ENCODE measurements around the gene AIFM3. TPM values are rescaled to one million over a fixed set of nuclear protein-coding genes. Genes with fewer than 3 reads are reported as not detected.
"Not testable (repeated sequence)": the region's sequence is repeated elsewhere in the genome, so short reads cannot be mapped to it uniquely, and the experiment has no call there.

Gene AIFM3
- total RNA-seq, 1 donor from 2014 or later, result 8.3 TPM

DNA sequence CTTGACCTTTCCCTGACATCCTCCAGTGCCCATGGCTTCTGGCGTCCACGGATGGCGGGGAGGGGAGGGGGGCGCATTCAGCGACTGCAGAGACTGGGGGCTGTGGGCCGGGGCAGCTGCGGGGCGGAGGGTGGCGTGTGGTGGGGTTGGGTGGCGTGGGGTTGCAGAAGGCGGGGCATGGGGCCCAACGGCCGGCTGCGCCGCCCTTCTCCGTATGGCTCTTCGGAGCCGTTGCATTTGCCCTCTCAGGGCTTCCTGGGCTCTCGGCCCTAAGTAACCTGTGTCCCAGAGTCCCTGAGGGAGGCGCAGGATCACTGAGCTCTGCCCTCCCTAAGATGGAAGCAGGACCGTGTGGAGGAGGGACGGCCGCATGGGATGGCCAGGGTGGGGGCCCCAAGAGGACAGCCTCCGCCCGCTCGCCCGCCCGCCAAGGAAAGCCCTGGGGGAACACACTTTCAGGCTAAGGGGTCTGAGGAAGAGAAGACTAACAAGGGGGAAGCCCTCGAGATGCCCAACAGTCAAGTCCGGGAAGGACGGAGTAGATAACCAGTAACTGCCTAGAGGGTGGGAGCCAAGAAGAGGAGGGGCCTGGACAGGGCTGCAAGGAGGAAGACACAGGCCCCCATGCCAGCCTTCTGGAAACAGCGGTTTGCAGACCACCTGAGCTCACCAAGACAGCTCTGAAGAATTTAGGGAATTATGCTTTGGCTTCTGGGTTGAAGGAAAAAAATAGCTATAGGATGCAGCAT is 9.2 kb upstream of the AIFM3 start:
- DNase-seq (ENCODE audit: low spot score), result no peak

DNA sequence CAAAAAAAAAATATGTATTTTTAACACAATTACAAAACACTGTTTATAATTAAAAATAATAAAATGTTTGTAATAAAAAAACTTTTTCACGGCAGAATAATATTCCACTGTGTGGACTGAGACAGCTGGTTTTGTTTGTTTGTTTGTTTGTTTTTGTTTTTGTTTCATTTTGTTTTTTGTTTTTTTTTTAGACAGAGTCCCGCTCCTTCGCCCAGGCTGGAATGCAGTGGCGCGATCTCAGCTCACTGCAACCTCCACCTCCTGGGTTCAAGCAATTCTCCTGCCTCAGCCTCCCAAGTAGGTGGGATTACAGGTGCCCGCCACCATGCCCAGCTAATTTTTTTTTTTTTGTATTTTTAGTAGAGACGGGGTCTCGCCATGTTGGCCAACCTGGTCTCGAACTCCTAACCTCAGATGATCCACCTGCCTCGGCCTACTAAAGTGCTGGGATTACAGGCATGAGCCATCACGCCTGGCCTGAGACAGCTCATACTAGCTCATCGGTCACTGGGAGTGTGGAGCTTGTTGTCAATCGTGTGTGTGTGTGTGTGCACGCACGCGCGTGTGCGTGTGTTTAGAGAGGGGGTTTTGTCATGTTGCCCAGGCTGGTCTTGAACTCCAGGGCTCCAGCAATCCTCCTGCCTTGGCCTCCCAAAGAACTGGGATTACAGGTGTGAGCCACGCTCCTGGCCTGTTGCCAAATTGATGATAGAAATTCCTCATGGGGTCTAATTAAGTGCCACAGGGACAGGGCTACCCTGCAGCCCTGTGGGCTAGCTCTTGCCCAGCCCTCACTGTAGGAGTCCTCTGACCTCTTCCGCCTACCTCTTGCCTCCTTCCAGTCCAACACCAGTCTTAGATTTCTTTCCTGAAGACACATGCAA is 7.2 kb upstream of the AIFM3 start:
- DNase-seq (ENCODE audit: low spot score), result no peak

DNA sequence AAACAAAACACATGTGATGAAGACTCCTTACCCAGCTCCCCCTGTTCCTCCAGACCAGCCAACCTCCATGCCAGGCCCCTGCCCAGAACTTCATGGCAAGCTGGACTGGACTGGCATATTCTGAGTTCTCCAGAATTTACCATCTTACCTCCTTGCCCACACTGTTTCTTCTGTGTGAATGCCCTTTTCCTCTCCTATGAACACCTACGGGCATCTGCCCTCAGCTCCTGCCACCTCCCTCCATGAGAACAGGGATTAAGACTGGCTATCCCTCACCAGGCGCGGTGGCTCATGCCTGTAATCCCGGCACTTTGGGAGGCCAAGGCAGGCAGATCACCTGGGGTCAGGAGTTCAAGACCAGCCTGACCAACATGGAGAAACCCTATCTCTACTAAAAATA is 6.4 kb upstream of the AIFM3 start:
- DNase-seq (ENCODE audit: low spot score), result no peak

DNA sequence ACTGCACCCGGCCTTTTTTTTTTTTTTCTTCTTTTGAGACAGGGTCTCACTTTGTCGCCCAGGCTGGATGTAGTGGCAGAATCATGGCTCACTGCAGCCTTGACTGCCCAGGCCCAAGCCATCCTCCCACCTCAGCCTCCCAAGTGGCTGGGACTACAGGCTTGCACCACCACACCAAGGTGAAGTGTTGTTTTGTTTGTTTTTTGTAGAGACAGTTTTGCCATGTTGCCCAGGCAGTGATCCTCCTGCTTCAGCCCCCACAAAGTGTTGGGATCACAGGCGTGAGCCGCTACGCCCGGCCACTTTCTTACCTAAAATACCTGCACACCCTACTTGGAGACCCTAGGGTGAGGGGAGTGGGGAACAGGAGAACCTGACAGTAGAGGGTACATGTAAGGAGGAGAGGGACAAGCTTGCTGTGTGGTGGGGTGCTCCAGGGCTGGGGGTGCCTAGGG is 4.5 kb upstream of the AIFM3 start:
- no peak for DNase-seq (ENCODE audit: low spot score)

DNA sequence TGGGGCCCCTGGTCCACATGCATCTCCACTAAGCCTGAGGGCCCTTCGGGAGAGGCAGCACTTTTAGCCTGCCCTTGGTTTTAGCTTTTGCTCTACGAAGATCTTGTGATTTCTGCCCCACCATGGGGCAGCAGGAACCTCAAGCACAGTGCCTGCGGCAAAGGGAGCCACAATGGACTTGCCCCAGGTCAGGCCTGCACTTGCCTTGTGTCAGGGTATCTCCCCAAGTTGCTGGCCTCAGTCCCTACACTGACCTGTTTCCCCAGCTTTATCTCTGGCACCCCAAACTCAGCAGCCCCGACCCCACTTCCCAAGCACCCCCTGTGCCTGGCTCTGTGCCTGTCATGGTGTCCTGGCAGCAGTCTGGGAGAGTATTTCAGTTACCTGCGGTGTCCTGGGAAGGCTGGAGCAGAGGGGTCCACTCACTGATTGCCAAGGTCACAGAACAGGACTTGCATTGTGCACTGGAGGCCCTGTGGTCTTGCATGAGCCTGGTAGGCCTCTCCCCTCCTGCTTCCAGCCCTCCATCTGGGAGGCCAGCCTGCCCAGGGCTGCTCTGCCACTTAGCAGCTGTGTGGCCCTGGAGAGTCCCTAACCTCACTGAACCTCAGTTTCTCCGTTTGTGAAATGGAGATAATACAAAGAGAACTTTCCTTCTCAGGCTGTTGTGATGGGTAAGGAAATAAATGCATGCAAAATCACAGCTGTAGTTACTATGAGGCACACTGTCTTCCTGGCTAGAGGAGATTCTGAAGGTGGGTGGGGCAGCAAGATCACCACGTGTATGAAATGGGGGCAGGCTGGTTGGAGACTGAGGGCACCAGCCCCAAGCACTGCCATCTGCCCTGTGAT is 3.6 kb upstream of the AIFM3 start:
- no peak for DNase-seq (ENCODE audit: low spot score)

DNA sequence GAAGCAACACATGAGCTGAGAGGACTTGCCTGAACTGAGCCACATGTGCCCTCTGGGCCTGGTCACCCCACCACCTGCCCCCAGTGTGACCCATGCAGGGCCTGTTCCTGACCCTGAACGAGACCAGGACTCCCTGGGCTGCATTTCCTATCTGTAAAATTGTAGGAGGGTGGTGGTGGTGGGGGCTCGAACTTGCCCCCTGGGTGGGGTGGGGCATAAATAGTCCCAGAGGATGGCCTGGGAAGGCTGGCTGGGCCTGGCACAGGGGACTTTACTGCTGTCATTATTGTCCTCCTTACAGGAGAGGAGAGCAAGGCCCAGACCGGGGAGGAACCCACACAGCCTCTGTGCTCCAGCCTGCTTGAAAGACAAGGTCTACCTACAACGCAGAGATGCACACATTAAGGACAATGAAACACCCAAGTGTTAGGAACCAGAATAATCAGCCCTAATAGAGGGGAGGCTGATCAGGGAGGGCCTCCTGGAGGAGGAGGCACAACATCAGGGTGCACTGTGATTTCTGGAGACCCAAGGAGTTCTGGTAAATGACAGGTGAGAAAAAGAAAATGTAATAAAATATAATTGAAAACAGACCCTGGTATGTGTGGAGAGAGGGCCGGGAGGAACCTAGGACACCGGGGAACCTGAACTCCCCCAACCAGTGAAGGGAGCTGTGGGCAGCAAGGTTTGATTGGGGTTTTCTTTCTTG is 2.8 kb upstream of the AIFM3 start:
- DNase-seq (ENCODE audit: low spot score), result no peak

DNA sequence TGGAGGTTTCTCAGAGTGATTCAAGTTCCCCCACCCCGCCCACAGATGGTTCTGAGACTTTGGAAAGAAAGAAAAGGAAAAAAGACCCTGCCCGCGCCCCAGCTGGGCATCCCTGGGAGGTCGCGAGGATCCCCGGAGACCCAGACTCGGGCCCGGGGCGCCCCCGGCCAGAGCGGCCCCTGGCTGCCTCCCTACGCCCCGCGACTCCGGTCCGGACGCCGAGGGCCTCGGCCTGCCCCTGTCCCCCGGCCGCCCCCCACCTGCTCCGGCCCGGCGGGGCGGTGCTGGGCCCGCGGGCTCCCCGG is 2.3 kb upstream of the AIFM3 start:
- no peak for DNase-seq (ENCODE audit: low spot score)

DNA sequence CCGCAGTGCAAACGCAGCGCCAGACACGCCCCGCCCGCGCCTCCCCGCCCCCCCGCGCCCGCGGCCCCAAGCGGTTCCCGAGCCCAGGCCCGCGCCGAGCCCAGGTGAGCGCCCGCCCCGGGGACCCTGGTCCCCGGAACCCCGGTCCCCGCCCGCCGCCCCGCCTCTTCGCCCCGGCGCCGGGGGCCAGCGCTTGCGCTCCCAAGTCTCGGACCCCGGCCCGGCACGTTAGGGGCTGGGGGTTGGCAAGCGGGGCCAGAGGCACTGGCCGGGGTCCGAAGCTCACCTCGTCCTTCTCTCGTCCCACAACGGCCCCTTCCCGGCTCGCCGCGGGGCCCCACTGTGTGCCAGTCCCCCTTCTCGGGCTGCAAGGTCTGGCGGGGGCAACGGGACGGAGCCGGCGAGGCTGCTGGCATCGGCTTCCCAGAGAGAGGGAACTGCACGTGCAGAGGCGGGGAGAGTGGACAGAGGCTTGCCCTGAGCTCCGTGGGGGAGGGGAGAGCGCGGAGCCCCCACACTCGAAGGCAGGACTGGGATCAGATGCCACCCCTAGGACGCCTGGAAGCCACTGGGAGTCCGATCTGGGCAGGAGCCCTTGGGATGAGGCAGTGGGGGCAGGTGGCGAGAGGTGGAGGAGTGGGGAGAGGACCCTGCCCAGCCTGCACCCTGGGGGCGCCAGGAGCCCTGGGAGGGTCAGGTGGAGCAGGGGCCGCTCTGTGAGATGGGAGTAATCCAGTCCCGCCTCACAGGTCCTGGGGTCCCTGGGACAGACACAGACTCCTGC is 1.8 kb upstream of the AIFM3 start:
- no peak for DNase-seq (ENCODE audit: low spot score)

DNA sequence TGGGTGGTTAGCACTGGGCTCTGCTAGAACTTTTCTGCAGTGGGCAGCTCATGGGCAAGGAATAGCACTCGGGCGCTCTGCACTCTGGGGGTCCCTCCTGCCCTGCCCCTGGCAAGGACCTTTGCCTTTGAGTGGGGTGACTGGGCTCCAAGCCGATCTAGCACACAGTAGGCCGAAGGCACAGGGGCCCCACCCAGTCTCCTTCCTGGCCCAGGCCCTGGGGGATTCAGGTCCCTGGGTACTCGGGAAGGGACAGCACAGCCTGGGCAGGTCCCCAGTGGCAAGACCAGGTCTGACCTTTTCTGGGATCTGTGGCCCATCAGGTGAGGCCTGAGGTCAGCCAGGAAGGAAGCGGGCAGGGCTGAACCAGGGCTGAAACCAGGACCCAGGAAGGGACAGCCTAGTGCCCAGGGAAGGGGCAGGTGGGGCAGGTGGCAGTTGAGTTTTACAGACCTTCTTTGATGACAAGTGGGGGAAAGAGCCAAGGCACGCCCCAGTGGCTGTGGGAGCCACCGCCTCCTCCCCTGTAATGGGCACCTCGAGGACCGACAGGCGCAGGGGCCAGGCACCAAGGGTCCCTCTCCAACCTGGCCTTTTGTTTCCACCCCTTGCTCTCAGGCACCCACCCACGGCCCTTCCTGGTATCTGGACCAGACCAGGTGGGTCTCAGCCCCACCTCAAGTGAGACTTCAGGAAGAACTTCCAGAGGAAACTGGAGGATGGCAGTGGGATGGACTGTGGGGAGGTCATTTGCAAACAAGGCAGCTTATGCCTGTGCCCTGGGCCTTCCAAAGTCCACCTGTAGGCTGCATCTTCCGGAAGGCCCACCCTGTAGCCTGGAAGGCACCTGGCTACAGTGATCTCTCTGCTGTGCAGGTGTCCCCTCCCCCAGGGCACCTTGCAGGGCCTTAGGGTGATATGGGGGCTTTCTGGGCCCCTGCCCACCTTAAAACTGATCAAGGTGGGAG is 883 bp upstream of the AIFM3 start:
- DNase-seq (ENCODE audit: low spot score), result no peak

DNA sequence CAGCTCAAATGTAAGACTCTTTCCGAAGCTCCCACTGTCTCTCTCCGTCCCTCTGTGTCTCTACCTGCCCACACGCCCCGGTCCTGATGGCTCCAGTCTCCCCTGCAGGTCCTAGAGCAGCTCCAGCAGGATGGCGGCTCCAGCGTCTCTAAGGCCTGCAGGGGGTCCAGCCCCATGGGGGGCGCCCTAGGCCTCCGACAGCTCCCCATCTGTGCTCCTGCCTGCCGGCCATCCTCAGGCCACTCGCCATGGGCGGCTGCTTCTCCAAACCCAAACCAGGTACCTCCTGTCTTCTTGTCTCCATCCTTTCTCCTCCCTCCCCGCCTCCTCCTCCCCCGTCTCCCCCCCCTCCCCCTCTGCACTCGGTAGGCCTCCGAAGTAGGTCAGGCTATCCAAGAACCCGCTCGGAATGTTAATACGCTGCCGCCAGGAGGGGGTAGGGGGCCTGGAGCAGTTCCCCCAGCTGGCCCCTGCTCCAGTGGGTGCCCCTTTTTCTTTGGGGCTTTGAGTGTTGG is 699 bp downstream of the AIFM3 start:
- no peak for DNase-seq (ENCODE audit: low spot score)

DNA sequence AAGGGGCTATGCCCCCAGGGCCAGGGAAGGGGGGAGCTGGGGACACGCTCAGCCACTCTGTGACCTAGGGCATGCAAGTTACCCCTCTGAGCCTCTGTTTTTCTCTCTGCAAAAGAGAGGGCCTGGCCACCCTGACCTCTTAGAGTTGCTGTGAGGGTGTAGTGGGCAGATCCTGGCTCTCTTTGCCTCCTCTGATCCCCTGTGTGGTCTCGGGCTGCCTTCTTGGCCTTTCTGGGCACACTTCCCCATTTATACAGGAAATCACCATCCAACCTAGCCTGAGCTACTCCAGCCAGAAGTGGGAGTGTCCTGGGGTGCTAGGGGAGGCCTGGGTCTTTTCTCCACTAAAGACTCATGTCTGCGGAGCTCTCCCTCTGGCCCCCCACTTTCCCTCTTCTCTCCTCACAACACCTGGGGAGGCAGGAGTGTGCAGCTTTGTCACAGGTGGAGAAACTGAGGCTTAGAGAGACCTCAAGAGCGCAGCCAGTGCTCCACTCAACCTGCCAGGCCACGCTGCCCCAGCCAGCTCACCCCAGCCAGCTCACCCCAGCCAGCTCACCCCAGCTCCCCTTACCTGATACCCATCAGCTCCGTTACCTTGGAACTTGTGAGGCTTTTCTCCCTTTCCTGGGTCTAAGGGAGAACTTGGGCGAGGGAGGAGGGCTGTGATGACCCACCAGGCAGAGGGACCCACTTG is 1.4 kb downstream of the AIFM3 start:
- no peak for DNase-seq (ENCODE audit: low spot score)

DNA sequence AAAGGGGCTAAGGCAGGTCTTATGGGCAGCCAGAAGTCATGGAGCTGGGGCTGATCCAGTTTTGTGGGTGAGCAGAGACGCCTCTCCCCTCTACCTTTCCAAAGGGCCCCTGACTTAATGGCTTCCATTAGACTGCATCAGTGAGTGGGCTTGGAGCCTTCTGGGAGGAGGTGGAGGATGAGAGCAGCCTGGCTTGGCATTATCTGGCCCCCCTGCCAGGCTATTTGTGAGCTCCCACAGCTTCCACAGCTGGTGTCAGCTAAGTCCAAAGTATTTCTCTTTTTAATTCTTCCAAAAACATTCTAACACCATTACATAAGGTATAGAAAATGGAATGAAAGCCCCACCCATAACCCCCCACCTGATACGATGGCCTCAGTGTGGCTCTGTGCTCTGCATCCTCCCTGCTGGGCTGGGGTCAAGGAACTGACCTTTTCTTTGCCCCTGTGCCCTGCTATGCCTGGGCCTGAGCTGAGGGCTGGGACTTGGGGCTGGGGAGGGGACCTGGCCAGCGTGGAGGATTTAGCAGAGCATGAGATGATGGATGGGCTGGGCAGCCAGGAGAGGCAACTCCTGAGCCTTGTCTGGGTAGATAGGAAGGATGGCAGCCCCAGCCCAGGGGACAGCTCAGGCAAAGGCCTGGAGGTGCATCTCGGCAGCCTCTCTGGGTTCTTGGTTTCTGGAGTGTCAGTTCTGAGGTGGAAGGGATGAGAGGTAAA is 4.0 kb downstream of the AIFM3 start:
- DNase-seq (ENCODE audit: low spot score), result no peak

DNA sequence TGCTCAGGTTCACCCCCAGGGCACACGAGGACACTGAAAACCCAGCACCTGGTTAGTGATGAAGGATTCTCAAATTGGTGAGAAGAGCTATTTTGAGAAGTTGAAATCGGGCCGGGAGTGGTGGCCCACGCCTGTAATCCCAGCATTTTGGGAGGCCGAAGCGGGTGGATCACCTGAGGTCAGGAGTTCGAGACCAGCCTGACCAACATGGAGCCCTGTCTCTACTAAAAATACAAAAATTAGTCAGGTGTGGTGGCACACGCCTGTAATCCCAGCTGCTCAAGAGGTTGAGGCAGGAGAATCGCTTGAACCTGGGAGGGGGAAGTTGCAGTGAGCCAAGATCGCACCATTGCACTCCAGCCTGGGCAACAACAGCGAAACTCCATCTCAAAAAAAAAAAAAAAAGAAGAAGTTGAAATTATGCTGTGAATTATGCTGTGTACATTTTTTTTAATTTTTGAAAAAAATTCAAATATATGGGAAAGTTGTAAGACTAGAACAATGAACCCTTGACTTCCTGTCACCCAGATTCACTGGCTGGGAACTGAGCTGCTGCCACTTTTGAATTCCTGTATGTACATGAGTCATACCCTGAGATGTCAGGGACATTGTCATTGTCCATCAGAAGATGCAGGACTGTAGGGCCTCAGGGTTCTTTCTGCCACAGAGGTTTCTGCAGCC is 5.1 kb downstream of the AIFM3 start:
- not testable (repeated sequence) for DNase-seq (ENCODE audit: low spot score)

DNA sequence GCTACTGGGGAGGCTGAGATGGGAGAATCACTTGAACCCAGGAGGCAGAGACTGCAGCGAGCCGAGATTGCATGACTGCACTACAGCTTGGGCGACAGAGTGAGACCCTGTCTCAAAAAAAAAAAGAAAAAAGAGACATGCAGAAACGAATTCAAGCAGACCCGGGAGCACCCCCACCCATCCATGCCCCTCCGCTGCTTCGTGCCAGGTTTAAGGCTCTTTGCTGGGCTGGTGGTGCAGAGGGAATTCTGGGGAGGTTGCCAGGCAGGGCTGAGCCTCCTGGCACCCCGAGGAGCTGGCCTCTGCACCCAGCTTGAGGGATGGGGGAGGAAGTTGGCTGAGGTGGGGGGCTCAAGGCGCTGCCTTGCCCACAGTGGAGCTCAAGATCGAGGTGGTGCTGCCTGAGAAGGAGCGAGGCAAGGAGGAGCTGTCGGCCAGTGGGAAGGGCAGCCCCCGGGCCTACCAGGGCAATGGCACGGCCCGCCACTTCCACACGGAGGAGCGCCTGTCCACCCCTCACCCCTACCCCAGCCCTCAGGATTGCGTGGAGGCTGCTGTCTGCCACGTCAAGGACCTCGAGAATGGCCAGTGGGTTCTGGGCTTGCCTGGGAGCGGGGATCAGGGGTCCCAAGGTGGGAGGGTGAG is 6.0 kb downstream of the AIFM3 start:
- no peak for DNase-seq (ENCODE audit: low spot score)

DNA sequence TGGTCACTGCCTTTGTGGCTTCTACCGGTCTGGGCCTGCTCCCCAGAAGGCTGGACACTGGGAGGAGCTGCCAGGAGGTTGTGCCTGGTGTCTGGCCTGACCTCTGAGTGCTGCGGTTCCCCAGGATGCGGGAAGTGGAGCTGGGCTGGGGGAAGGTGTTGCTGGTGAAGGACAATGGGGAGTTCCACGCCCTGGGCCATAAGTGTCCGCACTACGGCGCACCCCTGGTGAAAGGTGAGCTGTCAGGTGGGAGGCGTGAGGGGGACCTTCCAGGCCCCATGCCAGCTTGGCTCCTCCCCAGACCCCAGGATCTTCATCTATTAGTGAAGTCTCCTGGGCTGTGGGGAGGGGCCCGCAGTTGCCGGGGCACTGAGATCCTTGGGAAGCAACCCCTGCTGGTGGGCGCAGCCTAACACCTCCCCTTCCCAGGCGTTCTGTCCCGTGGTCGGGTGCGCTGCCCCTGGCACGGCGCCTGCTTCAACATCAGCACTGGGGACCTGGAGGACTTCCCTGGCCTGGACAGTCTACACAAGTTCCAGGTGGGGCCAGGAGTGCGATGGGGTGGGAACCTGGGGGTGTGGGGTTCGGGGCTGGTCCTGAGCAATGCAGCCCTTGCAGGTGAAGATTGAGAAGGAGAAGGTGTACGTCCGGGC is 6.7 kb downstream of the AIFM3 start:
- no peak for DNase-seq (ENCODE audit: low spot score)

DNA sequence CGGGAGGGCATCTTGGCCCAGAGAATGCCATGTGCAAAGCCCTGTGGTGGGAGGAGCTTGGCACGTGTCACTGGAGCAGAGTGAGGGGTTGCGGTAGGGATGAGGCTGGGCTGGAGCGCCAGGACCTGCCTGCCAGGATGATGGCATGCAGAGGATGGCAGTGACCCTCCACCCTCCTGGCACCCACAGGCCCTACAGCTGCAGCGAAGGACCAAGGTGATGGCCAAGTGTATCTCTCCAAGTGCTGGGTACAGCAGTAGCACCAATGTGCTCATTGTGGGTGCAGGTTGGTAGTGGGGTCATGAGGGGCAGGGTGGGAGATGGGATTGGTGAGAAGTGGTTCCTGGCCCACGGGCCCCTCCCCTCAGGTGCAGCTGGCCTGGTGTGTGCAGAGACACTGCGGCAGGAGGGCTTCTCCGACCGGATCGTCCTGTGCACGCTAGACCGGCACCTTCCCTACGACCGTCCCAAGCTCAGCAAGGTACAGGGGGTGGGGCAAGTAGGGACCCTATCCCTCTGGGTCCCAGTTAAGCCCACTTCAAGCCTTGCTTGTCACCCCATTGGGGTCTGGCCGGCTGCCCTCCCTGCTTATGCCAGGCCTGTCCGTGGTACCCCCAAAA is 7.4 kb downstream of the AIFM3 start:
- no peak for DNase-seq (ENCODE audit: low spot score)
